Measurements from ENCODE around the gene SARS1. TPM values are rescaled to one million over a fixed set of nuclear protein-coding genes. Genes with fewer than 3 reads are reported as not detected.

Gene SARS1, protein sequence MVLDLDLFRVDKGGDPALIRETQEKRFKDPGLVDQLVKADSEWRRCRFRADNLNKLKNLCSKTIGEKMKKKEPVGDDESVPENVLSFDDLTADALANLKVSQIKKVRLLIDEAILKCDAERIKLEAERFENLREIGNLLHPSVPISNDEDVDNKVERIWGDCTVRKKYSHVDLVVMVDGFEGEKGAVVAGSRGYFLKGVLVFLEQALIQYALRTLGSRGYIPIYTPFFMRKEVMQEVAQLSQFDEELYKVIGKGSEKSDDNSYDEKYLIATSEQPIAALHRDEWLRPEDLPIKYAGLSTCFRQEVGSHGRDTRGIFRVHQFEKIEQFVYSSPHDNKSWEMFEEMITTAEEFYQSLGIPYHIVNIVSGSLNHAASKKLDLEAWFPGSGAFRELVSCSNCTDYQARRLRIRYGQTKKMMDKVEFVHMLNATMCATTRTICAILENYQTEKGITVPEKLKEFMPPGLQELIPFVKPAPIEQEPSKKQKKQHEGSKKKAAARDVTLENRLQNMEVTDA
- 277 and 369 TPM in 2 replicates for total RNA-seq

GRCh38 chr1:109213824-109214693, at the start of gene SARS1:
Gene SARS1 (plus strand): TSS chr1:109213918. CDS start chr1:109213993, 75 bp downstream.

DNA sequence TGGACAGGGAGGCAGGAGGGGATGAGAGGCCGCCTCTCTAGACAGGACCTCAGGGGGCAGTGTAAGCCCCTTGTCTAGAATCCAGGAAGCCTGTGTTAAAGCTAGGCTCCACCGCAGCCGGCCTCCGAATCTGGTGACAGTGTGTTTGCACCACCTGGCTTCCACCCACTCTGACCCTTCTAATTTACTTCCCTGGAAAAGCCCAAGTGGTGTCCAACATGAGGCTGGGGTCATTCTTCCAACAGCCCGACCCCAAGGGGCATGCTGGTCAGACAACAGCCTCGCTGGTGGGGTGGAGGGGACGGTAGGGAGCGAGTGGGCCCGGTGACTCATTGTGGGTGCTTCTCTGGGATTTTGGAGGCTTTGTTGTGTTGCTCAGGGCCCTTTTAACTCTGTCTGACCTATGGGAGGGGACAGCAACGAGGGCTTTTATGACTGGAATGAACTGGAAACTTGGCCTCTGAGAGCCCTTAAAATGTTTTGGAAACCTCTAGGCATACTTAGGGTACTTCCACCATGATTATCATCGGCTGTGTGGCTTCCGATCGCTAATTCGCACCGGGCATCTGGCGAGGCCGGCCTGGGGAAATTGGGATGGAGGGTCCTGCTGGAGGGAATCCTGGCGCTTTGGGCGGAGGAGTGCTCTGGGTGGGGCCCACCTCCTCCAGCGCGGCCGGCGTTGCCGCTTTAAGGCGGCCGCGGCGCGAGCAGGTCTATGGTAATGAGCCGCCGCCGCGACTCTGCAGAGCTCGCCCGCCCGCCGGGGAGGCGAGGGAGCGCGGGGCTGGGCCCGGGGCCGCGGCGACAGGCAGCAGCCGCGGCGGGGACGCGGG, 35.3 kb downstream of the SARS1 start, which contains the start of gene CELSR2:
Gene CELSR2, plus strand, starts transcription at position 743 of the 833 bp plus-strand sequence. CDS start 541 bp downstream, outside the sequence.

DNA sequence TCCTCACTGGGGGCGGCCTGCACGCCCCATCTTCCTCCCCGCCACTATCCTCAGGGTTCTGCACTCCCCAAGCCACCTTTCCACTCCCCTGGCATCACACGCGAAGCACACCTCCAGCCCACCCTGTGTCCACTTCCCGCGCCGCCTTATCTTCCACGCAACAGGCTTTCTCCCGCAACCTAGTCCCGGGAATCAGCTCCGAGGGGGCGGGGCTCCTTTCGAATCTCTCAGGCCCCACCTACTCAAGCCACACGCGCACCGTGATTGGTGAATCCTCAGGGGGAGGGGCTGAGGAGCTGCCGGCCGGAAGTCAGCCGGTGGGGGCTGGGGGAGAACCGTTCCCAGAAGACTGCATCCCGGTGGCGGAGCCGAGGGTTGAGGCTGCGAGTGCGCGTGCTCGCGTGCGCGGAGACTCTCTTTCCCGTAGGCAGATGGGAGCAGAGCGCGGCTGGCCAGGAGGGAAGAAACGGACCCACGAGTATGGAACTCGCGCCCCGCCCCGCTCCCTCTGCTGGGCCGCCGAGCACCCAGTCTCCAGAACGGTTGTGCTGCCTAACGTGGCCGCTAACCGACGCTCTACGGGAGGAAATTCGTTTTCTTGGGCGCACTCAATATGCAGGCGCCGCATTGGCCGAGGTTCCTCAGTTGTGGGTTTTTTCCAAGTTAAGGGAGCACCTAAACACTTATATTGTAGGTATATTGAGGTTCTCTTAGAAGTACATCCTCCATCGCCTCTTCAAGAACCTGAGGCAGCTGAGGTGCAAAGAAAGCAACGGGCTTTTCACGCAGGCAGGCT, 69.4 kb downstream of the SARS1 start, which contains the start of gene PSRC1:
Gene PSRC1, minus strand, starts transcription at position 194 of the 796 bp plus-strand sequence.

Other genes with a start within 250 kb of the SARS1 start
- 13.0 and 14.5 TPM in 2 replicates for gene WDR47, start 171.8 kb upstream of the SARS1 start, total RNA-seq
- 39.6 and 42.7 TPM in 2 replicates for gene TAF13, start 137.9 kb upstream of the SARS1 start, total RNA-seq
- gene TMEM167B, start 123.2 kb upstream of the SARS1 start, total RNA-seq = 10.5 and 16.9 TPM in 2 replicates
- 0.16 TPM in 1 of 2 replicates, not detected in the other for gene ELAPOR1, start 99.8 kb upstream of the SARS1 start, total RNA-seq
- 7.8 and 16.9 TPM in 2 replicates for gene CELSR2, start 35.6 kb downstream of the SARS1 start, total RNA-seq
- 10.2 and 44.1 TPM in 2 replicates for gene PSRC1, start 69.2 kb downstream of the SARS1 start, total RNA-seq
- gene MYBPHL, start 93.1 kb downstream of the SARS1 start, total RNA-seq = not detected in 2 replicates
- 0.80 and 2.7 TPM in 2 replicates for gene SORT1, start 184.0 kb downstream of the SARS1 start, total RNA-seq
- 50.7 and 75.7 TPM in 2 replicates for gene PSMA5, start 212.5 kb downstream of the SARS1 start, total RNA-seq

Measured in hair follicular keratinocyte (primary cell).